ENCODE measurements around the gene MRPL20.
A peak's percentile ranks its signal among the peaks of the same experiment; 100 is the strongest.
"Not testable (repeated sequence)": the region's sequence is repeated elsewhere in the genome, so short reads cannot be mapped to it uniquely, and the experiment has no call there.

Gene MRPL20

DNA sequence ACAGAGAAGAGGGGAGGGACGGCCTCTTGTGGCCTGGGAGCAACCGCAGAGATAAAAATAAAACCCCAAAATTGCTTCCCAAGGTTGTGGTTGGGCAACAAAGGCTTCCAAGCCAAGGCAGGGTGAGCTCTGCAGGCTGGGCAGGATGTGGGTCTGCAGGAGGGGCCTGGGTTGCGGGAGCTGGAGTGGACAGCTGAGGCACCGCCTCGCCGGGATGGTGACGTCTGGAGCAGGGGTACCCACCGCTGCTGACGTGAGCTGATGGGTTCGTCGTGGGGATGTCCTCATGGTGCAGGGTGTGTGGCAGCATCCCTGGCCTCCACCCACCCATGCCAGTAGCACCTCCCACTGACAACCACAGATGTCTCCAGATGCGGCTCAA lies 35.7 kb downstream of the MRPL20 start:
- no peak for TF ChIP-seq ZFX (IDR thresholded peaks at IDR 0.05; ENCODE audit: borderline replicate concordance)
- TF ChIP-seq, protein P1, sequence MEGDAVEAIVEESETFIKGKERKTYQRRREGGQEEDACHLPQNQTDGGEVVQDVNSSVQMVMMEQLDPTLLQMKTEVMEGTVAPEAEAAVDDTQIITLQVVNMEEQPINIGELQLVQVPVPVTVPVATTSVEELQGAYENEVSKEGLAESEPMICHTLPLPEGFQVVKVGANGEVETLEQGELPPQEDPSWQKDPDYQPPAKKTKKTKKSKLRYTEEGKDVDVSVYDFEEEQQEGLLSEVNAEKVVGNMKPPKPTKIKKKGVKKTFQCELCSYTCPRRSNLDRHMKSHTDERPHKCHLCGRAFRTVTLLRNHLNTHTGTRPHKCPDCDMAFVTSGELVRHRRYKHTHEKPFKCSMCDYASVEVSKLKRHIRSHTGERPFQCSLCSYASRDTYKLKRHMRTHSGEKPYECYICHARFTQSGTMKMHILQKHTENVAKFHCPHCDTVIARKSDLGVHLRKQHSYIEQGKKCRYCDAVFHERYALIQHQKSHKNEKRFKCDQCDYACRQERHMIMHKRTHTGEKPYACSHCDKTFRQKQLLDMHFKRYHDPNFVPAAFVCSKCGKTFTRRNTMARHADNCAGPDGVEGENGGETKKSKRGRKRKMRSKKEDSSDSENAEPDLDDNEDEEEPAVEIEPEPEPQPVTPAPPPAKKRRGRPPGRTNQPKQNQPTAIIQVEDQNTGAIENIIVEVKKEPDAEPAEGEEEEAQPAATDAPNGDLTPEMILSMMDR (IDR thresholded peaks at IDR 0.05) = no peak
- no peak overlapping the region for H3K27ac ChIP-seq

DNA sequence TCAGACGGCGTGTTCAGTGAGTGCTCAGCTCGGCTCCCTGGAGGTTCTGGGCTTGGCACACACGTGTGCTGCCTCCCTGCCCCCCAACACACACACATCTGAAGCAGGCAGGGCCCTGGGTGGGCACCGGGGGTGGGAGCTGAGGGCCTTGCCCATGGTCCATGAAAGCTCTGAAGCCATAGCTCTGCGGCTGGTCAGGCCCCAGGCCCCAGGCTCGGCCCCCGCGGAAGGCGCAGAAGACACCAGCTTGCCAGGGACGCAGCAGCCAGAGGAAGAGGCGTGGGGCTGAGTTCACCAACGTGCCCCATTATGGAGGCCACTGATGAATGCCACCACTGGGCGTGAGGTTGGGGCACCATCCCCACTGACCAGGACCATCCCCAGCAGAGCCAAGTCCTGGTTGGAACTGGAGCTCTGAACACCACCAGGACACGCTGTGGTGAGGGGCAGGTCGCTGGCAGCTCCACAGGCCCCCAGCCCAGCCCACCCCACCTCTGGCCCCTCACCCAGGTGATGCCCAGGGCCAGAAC lies 36.3 kb downstream of the MRPL20 start:
- no peak overlapping the region for H3K27ac ChIP-seq
- TF ChIP-seq, protein P1 (IDR thresholded peaks at IDR 0.05) = no peak
- TF ChIP-seq ZFX (IDR thresholded peaks at IDR 0.05; ENCODE audit: borderline replicate concordance) = no peak

DNA sequence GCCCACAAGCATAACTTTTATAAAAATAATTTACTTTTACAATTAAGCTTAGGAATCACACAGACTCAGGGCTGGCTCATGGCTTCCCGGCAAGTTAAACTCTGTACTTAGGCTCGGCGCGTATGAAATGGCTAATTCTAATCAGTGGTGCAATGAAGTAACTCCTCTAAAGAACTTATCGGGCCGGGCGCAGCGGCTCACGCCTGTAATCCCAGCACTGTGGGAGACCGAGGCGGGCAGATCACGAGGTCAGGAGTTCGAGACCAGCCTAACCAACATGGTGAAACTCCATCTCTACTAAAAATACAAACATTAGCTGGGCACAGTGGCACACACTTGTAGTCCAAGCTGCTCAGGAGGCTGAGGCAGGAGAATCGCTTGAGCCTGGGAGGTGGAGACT lies 37.0 kb downstream of the MRPL20 start:
- H3K27ac ChIP-seq = not testable (repeated sequence)

DNA sequence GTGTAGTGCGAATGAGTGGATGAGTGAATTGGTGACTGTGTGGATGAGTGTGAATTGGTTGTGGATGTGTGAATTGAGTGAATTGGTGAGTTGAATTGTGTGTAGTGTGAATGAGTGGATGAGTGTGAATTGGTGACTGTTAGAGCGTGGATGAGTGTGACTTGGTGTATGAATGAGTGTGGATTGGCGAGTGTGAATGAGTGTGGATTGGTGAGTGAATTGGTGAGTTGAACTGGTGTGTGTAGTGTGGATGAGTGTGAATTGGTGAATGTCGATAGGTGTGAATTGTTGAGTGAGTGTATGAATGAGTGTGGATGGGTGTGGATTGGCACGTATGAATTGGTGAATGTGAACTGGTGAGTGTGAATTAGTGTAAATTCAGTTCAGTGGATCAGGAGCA lies 39.8 kb downstream of the MRPL20 start:
- TF ChIP-seq, protein P1 (IDR thresholded peaks at IDR 0.05) = no peak
- TF ChIP-seq ZFX (IDR thresholded peaks at IDR 0.05; ENCODE audit: borderline replicate concordance) = no peak
- no peak overlapping the region for H3K27ac ChIP-seq

DNA sequence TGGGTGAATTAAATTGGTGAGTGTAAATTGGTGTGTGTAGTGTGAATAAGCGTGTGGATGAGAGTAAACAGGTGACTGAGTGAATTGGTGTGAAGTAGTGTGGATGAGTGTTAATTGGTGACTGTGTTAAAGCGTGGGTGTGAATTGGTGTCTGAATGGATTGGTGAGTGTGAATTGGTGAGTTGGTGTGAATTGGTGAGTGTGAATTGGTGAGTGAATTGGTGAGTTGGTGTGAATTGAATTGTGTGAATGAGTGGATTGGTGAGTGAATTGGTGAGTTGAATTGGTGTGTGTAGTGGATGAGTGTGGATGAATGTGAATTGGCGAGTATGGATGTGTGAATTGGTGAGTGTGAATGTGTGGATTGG lies 40.4 kb downstream of the MRPL20 start:
- no peak overlapping the region for H3K27ac ChIP-seq

DNA sequence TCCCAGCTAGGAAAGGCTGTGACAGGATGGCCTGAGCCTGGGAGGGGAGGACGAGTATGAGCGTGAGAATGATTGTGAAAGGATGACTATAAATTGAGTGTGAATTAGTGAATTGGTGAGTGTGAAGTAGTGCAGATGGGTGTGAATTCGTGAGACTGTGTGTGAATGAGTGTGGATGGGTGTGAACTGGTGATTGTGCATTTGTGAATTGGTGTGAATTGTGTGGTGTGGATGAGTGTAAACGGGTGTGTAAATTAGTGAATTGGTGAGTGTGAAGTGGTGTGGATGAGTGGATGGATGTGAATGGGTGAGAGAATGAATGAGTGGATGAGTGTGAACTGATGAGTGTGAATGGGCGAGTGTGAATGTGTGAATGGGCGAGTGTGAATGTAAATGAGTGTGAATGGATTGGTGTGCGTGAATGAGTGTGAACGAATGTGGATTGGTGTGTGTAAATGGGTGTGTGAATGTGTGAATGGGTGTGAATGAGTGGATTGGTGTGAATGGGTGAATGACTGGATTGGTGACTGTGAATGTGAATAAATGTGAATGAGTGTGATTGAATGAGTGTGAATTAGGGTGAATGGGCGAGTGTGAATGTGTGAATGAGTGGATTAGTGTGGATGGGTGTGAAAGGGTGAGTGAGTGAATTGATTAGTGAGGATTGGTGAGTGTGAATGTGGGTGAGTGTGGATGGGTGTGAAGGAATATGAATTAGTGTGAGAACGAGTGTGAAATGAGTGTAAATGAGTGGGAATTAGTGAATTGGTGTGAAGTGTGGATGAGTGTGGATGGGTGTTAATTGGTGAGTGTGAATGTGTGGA lies 41.0 kb downstream of the MRPL20 start:
- H3K27ac ChIP-seq = no peak overlapping the region
- TF ChIP-seq, protein P1 (IDR thresholded peaks at IDR 0.05) = no peak
- TF ChIP-seq ZFX (IDR thresholded peaks at IDR 0.05; ENCODE audit: borderline replicate concordance) = no peak

More for the DNA sequence above, 40.4 kb downstream of the MRPL20 start:
- TF ChIP-seq, protein P1 (IDR thresholded peaks at IDR 0.05) = no peak
- no peak for TF ChIP-seq ZFX (IDR thresholded peaks at IDR 0.05; ENCODE audit: borderline replicate concordance)

DNA sequence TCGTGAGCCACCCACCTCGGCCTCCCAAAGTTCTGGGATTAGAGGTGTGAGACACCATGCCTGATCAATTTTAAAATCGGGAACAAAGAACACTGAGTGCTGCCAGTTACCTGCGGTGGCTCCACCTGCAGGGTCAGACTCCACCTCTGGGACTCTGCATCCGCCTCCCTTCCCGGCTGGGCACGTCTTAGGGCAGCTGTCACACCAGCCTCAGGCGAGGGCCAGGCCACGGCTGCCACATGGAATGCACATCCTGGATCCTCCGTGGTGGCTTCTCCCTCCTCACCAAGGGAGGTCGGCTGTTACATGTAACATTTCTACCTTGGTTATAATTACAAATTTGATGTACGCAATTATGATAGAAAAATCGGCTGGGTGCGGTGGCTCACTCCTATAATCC lies 42.8 kb downstream of the MRPL20 start:
- TF ChIP-seq, protein P1 (IDR thresholded peaks at IDR 0.05) = peak; percentile 15; the same call in 1 of the 2 replicates
- TF ChIP-seq ZFX (IDR thresholded peaks at IDR 0.05; ENCODE audit: borderline replicate concordance) = no peak
- peak overlapping the region; percentile 67 for H3K27ac ChIP-seq

All from 22Rv1 (cell line).